Breast epithelium (tissue), 3 donors: ENCODE results near the gene DKK3.

Experiments used
- CTCF ChIP-seq, 3 donors: fragments of 450-650 bp; IDR thresholded peaks; one replicate each; pipeline ENCODE4 v1.5.1; 2016 to 2017; ENCODE audit warnings: antibody characterized with exemption in 3 of 3, mild to moderate bottlenecking in 3 of 3, moderate library complexity in 3 of 3
- POLR2A ChIP-seq: fragments of 450-650 bp; IDR thresholded peaks from one replicate; pipeline ENCODE4 v1.6.1; 2016; ENCODE audit warnings: antibody characterized with exemption, mild to moderate bottlenecking, moderate library complexity

- TF ChIP-seq CTCF (IDR thresholded peaks at IDR 0.05) (no peak), POLR2A (no peak)
Measured at GRCh38 chr11:12029119-12029518, 20.7 kb upstream of the DKK3 start.
